MM.1S (cell line): ENCODE data around the gene PPHLN1.

ENCODE experiments used
- DNase-seq: peaks from one replicate; pipeline ENCODE4 v3.0.0-alpha.2; 2015
- H2AFZ ChIP-seq: fragments of 300-600 bp; sonication (generic); 2 replicates; pipeline ENCODE4 v1.6.0; 2016; ENCODE audit warnings: antibody characterized with exemption, low read length
- H3F3A ChIP-seq: fragments of 300-600 bp; sonication (generic); 2 replicates; pipeline ENCODE4 v1.6.1; 2016; ENCODE audit warnings: mild to moderate bottlenecking, antibody characterized with exemption, low read length, moderate library complexity, mixed read lengths; ENCODE audit not compliant: insufficient read depth
- H3K27ac ChIP-seq: fragments of 300-600 bp; sonication (generic); 2 replicates; pipeline ENCODE4 v1.5.1; 2016; ENCODE audit warnings: mild to moderate bottlenecking, low read length
- H3K27me3 ChIP-seq: fragments of 300-600 bp; sonication (generic); replicated peaks from 2 replicates; pipeline ENCODE4 v1.6.0; 2016; ENCODE audit warnings: low read length; ENCODE audit not compliant: insufficient read depth
- H3K36me3 ChIP-seq: fragments of 300-600 bp; sonication (generic); replicated peaks from 2 replicates; pipeline ENCODE4 v1.6.1; 2016; ENCODE audit warnings: mild to moderate bottlenecking, low read length, mixed read lengths; ENCODE audit not compliant: insufficient read depth
- H3K4me1 ChIP-seq: fragments of 300-600 bp; sonication (generic); 2 replicates; pipeline ENCODE4 v1.6.1; 2016; ENCODE audit warnings: low read length, mixed read lengths
- H3K4me2 ChIP-seq: fragments of 300-600 bp; sonication (generic); 2 replicates; pipeline ENCODE4 v1.6.0; 2016; ENCODE audit warnings: low read depth, low read length
- H3K4me3 ChIP-seq: fragments of 300-600 bp; sonication (generic); 2 replicates; pipeline ENCODE4 v1.5.1; 2016; ENCODE audit warnings: low read length, mixed read lengths
- H3K79me2 ChIP-seq: fragments of 300-600 bp; sonication (generic); 2 replicates; pipeline ENCODE4 v1.6.1; 2016; ENCODE audit warnings: mixed run types, low read length, mixed read lengths
- H3K9ac ChIP-seq: fragments of 300-600 bp; sonication (generic); 2 replicates; pipeline ENCODE4 v1.6.1; 2016; ENCODE audit warnings: low read length, mixed read lengths
- H3K9me2 ChIP-seq: fragments of 300-600 bp; sonication (generic); replicated peaks from 2 replicates; pipeline ENCODE4 v1.6.1; 2016; ENCODE audit warnings: mild to moderate bottlenecking, low read length, mixed read lengths; ENCODE audit not compliant: insufficient read depth
- H3K9me3 ChIP-seq: fragments of 300-600 bp; sonication (generic); replicated peaks from 2 replicates; pipeline ENCODE4 v1.6.1; 2016; ENCODE audit warnings: mild to moderate bottlenecking, low read length, mixed read lengths; ENCODE audit not compliant: insufficient read depth
- H4K20me1 ChIP-seq: fragments of 300-600 bp; sonication (generic); 2 replicates; pipeline ENCODE4 v1.6.1; 2016; ENCODE audit warnings: mild to moderate bottlenecking, low read length, moderate library complexity, mixed read lengths; ENCODE audit not compliant: insufficient read depth
- CTCF ChIP-seq: fragments of 300-600 bp; sonication (generic); IDR thresholded peaks from 2 replicates; pipeline ENCODE4 v1.5.1; 2016; ENCODE audit warnings: antibody characterized with exemption, low read length, mixed read lengths
- EZH2 ChIP-seq: fragments of 300-600 bp; sonication (generic); optimal IDR thresholded peaks from 2 replicates; pipeline ENCODE3; 2017; ENCODE audit warnings: low read depth, mild to moderate bottlenecking, antibody characterized with exemption, low read length, mixed read lengths
- EZH2phosphoT487 ChIP-seq: fragments of 300-600 bp; sonication (generic); IDR thresholded peaks from 2 replicates; pipeline ENCODE4 v1.6.1; 2018; ENCODE audit warnings: antibody characterized with exemption, low read length

Gene PPHLN1

DNA sequence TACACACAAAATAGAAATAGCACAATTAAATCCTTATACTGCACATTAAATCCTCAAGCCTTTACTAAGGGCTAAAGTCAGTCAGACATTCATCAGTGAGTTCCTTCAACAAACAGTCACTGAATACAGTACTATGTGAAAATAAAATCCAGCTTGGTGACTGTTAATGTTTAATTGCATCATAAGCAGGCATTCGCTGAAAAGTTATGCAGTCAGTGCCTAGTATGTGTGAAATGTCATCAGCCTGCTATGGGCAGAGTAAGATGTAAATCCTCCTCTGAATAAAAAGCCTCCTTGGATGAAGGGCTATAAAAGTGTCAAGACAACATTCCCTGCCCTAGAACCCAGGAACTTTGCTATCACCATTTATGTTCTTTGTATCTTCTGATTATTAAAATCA lies 147.2 kb downstream of the PPHLN1 start:
- H3K27ac ChIP-seq, result no peak overlapping the region
- H3K9me2 ChIP-seq, result no peaks in the 10 kb centered on the region
- no peak overlapping the region for H2AFZ ChIP-seq
- H3K4me2 ChIP-seq, result no peak overlapping the region
- no peaks in the 10 kb centered on the region for H3K79me2 ChIP-seq
- TF ChIP-seq EZH2, result no peak
- TF ChIP-seq EZH2phosphoT487, result no peak
- TF ChIP-seq CTCF, result no peak
- H3K36me3 ChIP-seq, result no peaks in the 10 kb centered on the region
- DNase-seq, result no peak
- H3K9ac ChIP-seq, result no peak overlapping the region
- no peak overlapping the region for H3K4me3 ChIP-seq
- no peaks in the 10 kb centered on the region for H3K9me3 ChIP-seq
- peaks cover 21% of the 10 kb centered on the region for H3K4me1 ChIP-seq
- peaks cover 20% of the 10 kb centered on the region for H3F3A ChIP-seq
- H3K27me3 ChIP-seq, result no peaks in the 10 kb centered on the region
- H4K20me1 ChIP-seq, result no peaks in the 10 kb centered on the region

- Histone ChIP-seq H3K4me3 (no peak overlapping the region), H3K27ac (no peak overlapping the region), H4K20me1 (no peaks in the 10 kb centered on the region), H3K9me2 (no peaks in the 10 kb centered on the region), H2AFZ (no peak overlapping the region), H3K9ac (no peak overlapping the region), H3K4me1 (peaks cover 17% of the 10 kb centered on the region), H3F3A (peaks cover 16% of the 10 kb centered on the region), H3K79me2 (no peaks in the 10 kb centered on the region), H3K9me3 (no peaks in the 10 kb centered on the region), H3K36me3 (no peaks in the 10 kb centered on the region), H3K4me2 (no peak overlapping the region), H3K27me3 (no peaks in the 10 kb centered on the region)
- no peak for DNase-seq
- TF ChIP-seq CTCF (no peak), EZH2 (no peak), EZH2phosphoT487 (no peak)
Observed at GRCh38 chr12:42473561-42473960, 147.6 kb downstream of the PPHLN1 start.

GRCh38 chr12:42474391-42474790 lies 148.4 kb downstream of the PPHLN1 start:
- H3K79me2 ChIP-seq, result no peaks in the 10 kb centered on the region
- TF ChIP-seq EZH2phosphoT487, result no peak
- TF ChIP-seq CTCF, result no peak
- TF ChIP-seq EZH2, result no peak

More at GRCh38 chr12:42474391-42474790, 148.4 kb downstream of the PPHLN1 start:
- H4K20me1 ChIP-seq, result no peaks in the 10 kb centered on the region
- H3K9me3 ChIP-seq, result no peaks in the 10 kb centered on the region
- no peak overlapping the region for H3K9ac ChIP-seq
- H3K9me2 ChIP-seq, result no peaks in the 10 kb centered on the region
- no peak overlapping the region for H3K27ac ChIP-seq
- no peak overlapping the region for H2AFZ ChIP-seq
- H3K4me3 ChIP-seq, result no peak overlapping the region
- H3K4me1 ChIP-seq, result peaks cover 9% of the 10 kb centered on the region
- peaks cover 8% of the 10 kb centered on the region for H3F3A ChIP-seq
- H3K27me3 ChIP-seq, result no peaks in the 10 kb centered on the region
- no peaks in the 10 kb centered on the region for H3K36me3 ChIP-seq
- DNase-seq, result no peak
- no peak overlapping the region for H3K4me2 ChIP-seq
